GM13977 (cell line): ENCODE results near the gene LCE3E.

Source experiments
- DNase-seq: peaks from one replicate; pipeline ENCODE4 v3.0.0; 2012; ENCODE audit warnings: low spot score
- in situ Hi-C: fragments of 300-500 bp; cut with MboI; formaldehyde crosslinking; loops from one replicate; pipeline ENCODE4 v1.12.0; 2022; ENCODE audit warnings: low sequenced_read_pairs, low pct_unique_long_range_greater_than_20kb, mixed read lengths, inconsistent platforms; ENCODE audit not compliant: unreplicated experiment
- TF ChIP-seq, protein P1 (sequence below): IDR thresholded peaks from 2 replicates; pipeline ENCODE4 v1.5.1; 2012; ENCODE audit warnings: mild to moderate bottlenecking, control low read depth; ENCODE audit not compliant: insufficient read depth; ENCODE audit errors: extremely low read depth, missing control alignments

The LCE3E gene, protein sequence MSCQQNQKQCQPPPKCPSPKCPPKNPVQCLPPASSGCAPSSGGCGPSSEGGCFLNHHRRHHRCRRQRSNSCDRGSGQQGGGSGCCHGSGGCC

DNA sequence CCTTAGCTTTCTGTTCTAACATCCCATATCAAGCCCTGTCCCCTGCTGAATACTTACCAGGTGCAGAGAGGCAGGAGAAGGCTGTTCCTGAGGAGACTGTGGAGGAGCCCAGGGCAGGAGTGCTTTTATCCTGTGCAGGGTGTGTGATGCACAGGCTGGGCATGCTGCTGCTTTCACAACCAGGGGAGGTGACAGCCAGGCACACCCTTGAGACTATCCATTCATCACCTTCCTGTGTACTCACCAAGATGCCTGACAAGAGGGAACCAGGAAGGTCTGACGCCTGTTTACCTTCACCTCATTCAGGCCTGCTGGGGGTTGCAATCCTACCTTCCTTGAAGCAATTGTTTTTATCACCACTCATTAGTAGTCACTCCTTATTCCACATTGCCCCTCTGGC, at the start of gene LCE3E:
LCE3E (minus strand) TSS at position 100 of the 400 bp plus-strand sequence. CDS start 572 bp downstream, outside the sequence.
- in situ Hi-C loops = no loop called here
- no peak for DNase-seq

DNA sequence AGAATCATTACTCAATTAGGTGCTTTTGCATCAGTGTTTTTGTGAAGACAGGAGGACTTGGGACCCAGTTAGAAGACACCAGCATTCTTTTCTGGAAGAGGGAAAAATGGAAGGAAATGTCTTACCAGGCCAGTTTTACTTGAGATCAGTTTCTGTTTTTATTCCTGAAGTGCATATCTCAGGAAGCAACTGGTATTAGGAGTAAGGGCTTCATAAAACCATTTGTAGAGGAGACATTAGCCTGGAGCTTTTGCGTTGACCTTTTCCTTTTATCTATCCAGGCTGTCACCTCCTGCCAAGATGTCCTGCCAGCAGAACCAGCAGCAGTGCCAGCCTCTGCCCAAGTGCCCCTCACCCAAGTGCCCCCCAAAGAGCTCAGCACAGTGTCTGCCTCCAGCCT, 46.9 kb upstream of the LCE3E start, which contains the start of gene LCE3B:
LCE3B (plus strand) TSS at position 301 of the 400 bp plus-strand sequence; CDS start at position 301, 0 bp downstream.
- in situ Hi-C loops = no loop called here
- TF ChIP-seq, protein P1, sequence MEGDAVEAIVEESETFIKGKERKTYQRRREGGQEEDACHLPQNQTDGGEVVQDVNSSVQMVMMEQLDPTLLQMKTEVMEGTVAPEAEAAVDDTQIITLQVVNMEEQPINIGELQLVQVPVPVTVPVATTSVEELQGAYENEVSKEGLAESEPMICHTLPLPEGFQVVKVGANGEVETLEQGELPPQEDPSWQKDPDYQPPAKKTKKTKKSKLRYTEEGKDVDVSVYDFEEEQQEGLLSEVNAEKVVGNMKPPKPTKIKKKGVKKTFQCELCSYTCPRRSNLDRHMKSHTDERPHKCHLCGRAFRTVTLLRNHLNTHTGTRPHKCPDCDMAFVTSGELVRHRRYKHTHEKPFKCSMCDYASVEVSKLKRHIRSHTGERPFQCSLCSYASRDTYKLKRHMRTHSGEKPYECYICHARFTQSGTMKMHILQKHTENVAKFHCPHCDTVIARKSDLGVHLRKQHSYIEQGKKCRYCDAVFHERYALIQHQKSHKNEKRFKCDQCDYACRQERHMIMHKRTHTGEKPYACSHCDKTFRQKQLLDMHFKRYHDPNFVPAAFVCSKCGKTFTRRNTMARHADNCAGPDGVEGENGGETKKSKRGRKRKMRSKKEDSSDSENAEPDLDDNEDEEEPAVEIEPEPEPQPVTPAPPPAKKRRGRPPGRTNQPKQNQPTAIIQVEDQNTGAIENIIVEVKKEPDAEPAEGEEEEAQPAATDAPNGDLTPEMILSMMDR = no peak
- no peak for DNase-seq

More for the DNA sequence above, at the start of gene LCE3E:
- TF ChIP-seq, protein P1 = no peak

DNA sequence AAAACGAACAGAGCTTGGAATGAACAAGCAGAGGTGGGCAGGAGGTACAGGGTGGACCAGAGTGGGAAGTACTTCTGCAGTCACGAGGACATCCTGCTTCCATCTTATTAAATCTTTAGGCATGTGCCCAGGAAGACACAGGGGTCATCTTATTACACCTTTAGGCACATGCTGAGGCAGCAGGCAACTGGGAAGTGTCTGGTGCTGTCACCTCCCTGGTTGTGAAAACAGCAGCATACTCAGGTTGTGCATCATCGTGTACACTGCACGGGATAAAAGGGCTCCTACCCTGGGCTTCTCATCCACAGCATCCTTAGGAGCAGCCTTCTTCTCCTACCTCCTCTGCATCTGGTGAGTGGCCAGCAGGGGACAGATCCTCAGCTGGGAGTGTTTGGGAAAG, 33.4 kb upstream of the LCE3E start, which contains the start of gene LCE3C:
LCE3C (plus strand) TSS at position 301 of the 400 bp plus-strand sequence. CDS start 498 bp downstream, outside the sequence.
- TF ChIP-seq, protein P1 = no peak
- in situ Hi-C loops = no loop called here

DNA sequence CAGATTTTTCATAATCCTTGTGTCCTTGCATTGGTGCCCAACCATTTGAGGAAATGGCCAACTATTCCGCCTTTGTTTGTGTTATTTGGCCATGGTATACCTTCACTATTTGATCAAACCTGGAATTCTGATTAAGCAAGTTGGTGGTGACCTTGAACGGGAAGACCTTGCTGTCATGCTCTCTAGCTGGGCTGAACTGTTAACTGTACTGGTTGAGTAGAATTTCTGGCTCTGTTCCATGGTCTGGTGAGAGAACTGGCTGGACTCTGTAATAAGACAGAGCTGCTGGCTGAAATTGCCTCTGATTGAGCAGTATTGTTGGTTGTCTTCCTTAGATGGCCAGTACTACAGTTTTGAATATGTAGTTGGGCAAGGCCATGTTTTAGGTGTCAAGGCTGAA, 30.4 kb upstream of the LCE3E start:
- in situ Hi-C loops = no loop called here
- no peak for DNase-seq

More for the DNA sequence above, 33.4 kb upstream of the LCE3E start, which contains the start of gene LCE3C:
- no peak for DNase-seq

DNA sequence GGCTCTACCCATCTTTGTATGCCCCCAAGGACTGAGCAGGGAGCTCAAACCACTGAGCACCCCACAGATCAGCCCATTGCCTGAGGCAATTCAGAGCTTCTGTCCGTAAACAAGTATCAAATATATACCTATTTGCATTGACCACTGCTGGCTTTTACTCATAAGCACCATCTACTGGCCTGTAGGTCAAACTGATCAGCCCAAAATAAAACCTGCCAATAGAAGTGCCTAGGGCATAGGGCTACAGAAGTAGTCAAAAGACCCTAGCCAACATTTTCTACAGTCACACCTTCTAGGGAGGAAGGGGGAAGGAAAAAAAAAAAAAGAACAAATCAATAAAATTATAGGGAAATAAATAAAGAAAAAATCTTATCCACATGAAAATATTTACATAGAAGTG, 19.0 kb upstream of the LCE3E start:
- no peak for DNase-seq
- in situ Hi-C loops = no loop called here
- TF ChIP-seq, protein P1 = peak; percentile 9

More for the DNA sequence above, 30.4 kb upstream of the LCE3E start:
- TF ChIP-seq, protein P1 = no peak

DNA sequence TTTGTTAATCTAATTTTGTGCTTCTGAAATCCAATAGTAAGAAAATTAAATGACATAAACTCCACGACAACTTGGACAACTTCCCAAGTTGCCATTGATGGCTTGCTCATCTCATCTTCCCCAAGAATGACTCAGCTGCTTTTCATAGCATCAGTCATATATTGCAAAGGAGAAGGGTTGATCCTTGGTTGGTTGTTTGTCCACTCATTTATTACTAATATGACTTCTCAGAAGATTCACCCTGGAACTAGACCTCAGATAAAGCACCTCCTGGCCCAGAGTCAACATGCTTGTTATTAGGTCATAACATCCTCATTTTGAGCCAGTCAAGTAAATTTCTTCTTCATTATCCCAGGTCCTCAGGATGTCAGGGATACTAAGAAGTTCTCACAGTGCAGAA, 16.1 kb upstream of the LCE3E start:
- in situ Hi-C loops = no loop called here
- no peak for DNase-seq
- TF ChIP-seq, protein P1 = no peak
